Measurements from ENCODE around the gene GNS. TPM values are rescaled to one million over a fixed set of nuclear protein-coding genes. Genes with fewer than 3 reads are reported as not detected.

Gene GNS
- total RNA-seq, 2 donors from 2014 or later = 47.5 to 67.6 TPM

DNA sequence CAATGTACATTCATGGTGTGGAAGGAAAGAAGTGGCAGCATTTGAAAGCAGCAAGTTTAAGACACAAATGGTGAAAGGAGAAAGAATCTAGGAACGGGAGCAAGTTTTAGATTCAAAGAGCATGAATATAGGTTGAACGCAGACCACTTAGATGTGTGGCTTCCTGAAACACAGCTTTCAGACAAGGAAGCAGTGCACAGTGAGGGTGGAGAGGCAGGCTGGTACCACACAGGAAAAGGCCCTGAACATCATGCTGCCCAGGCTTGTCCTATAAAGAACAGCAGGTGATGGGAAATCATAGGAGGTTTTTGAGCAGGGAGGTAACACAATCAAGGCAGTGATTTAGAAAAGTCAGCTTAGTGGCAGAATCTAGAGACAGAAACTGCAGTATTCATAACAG lies 35.6 kb downstream of the GNS start:
- TF ChIP-seq, protein P1, sequence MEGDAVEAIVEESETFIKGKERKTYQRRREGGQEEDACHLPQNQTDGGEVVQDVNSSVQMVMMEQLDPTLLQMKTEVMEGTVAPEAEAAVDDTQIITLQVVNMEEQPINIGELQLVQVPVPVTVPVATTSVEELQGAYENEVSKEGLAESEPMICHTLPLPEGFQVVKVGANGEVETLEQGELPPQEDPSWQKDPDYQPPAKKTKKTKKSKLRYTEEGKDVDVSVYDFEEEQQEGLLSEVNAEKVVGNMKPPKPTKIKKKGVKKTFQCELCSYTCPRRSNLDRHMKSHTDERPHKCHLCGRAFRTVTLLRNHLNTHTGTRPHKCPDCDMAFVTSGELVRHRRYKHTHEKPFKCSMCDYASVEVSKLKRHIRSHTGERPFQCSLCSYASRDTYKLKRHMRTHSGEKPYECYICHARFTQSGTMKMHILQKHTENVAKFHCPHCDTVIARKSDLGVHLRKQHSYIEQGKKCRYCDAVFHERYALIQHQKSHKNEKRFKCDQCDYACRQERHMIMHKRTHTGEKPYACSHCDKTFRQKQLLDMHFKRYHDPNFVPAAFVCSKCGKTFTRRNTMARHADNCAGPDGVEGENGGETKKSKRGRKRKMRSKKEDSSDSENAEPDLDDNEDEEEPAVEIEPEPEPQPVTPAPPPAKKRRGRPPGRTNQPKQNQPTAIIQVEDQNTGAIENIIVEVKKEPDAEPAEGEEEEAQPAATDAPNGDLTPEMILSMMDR (IDR thresholded peaks at IDR 0.05) = no peak
- intact Hi-C loops (cut with DNase I) = no loop called here
- H3K36me3 ChIP-seq = no peaks in the 10 kb centered on the region

DNA sequence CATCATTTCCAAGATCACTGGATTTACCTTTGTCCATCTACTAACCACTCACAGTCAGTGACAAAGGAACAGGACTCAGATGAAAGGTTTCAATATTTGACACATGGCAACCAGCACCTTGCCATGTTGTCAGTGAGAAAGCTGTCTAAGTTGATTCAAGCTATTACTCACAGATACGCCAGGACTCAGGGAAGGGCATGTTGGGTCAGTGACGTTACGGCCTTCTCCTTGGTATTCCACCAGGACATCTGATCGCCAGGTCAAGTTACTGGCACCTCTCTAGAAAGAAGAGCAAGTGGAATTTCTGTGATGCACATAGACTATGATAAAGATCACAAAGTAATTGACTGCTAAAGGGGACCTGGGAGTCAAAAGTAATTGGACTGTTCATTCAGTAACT lies 36.4 kb downstream of the GNS start:
- Histone ChIP-seq H3K4me3 (no peak overlapping the region), H3K9ac (ENCODE audit: low read depth in 2 of 2, low read length in 2 of 2) (no peak overlapping the region), H3K4me1 (no peaks in the 10 kb centered on the region), H3K27ac (no peak overlapping the region), H3K9me3 (no peaks in the 10 kb centered on the region), H3K27me3 (no peaks in the 10 kb centered on the region), H3K36me3 (no peaks in the 10 kb centered on the region)
- TF ChIP-seq, protein P1 (IDR thresholded peaks at IDR 0.05) = no peak
- intact Hi-C loops (cut with DNase I) = no loop called here
- no peak for DNase-seq

More for the DNA sequence above, 35.6 kb downstream of the GNS start:
- Histone ChIP-seq H3K27me3 (no peaks in the 10 kb centered on the region), H3K4me3 (no peak overlapping the region), H3K27ac (no peak overlapping the region), H3K9me3 (no peaks in the 10 kb centered on the region), H3K9ac (ENCODE audit: low read depth in 2 of 2, low read length in 2 of 2) (no peak overlapping the region), H3K4me1 (no peaks in the 10 kb centered on the region)
- DNase-seq = no peak

DNA sequence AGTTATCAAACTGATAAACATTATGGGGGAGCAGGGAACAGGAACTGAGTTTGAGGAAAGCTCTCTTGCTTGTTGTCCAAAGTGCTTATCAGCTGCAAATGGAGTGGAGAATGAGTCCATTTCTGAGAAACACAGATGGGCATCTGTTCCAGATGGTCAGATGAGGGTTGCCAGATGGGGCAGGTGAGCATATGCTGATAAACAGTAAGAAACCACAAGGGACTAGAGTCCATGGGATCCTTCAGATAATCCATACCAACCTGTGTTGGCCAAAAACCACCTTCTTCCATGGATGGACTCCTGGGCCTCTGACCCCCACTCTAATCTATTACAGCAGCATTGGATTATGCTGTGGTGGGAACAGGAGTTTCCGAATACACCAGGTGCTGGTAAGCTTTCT lies 38.3 kb downstream of the GNS start:
- no peak overlapping the region for H3K9ac ChIP-seq (ENCODE audit: low read depth in 2 of 2, low read length in 2 of 2)
- intact Hi-C loops (cut with DNase I) = no loop called here
- H3K9me3 ChIP-seq = no peaks in the 10 kb centered on the region
- H3K27me3 ChIP-seq = no peaks in the 10 kb centered on the region
- no peak overlapping the region for H3K4me3 ChIP-seq
- no peaks in the 10 kb centered on the region for H3K36me3 ChIP-seq
- no peaks in the 10 kb centered on the region for H3K4me1 ChIP-seq
- DNase-seq = no peak
- H3K27ac ChIP-seq = no peak overlapping the region
- TF ChIP-seq, protein P1 (IDR thresholded peaks at IDR 0.05) = no peak

DNA sequence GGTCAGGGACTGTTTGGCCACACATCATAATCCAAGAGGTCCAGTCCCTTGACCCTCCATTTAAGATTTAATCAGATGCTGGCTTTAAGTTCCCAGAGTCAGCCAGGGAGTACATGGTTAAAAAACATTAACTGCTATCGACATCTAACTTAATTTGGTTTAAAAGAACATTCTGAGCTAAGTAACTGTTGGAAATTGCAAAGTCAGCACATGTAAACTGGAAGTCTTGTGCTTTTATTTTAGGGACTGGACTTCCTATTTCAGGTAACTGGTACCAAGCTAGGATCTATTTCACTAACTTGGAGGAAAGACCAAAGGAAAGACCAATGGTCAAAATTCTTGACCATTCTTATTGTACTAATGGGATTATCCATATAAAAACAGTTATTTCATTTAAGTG lies 40.6 kb downstream of the GNS start:
- H3K4me1 ChIP-seq = no peaks in the 10 kb centered on the region
- TF ChIP-seq, protein P1 (IDR thresholded peaks at IDR 0.05) = no peak

DNA sequence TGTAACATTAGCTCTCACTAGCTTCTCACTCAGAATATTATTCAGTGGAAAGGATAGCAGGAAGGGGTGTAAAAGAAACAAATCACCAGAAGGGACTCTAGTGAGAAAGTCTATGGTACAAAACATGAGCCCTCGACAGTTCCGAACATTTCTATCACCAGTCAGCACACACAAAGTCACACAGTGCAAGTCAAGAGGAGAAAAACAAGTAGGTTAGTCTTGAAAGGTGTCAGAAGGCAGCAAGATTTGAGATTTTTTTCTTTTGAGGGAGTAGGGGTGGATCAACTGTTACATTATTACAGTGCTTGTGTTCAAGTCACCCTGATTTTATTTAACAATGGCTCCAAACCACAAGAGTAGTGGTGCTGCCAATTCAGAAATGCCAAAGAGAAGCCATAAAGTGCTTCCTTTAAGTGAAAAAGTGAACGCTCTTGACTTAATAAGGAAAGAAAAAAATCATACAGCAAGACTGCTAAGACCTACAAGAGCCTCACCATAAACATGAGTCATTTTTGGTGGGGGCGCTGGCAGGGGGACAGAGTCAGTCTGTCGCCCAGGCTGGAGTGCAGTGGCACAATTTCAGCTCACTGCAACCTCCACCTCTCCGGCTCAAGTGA lies 42.3 kb downstream of the GNS start:
- TF ChIP-seq, protein P1 (IDR thresholded peaks at IDR 0.05) = no peak
- Histone ChIP-seq H3K4me3 (no peak overlapping the region), H3K36me3 (no peaks in the 10 kb centered on the region), H3K27me3 (no peaks in the 10 kb centered on the region), H3K4me1 (no peaks in the 10 kb centered on the region), H3K27ac (no peak overlapping the region), H3K9me3 (no peaks in the 10 kb centered on the region), H3K9ac (ENCODE audit: low read depth in 2 of 2, low read length in 2 of 2) (no peak overlapping the region)
- intact Hi-C loops (cut with DNase I) = no loop called here
- DNase-seq = no peak

More for the DNA sequence above, 40.6 kb downstream of the GNS start:
- H3K4me3 ChIP-seq = no peak overlapping the region
- H3K27ac ChIP-seq = no peak overlapping the region
- no peaks in the 10 kb centered on the region for H3K36me3 ChIP-seq
- intact Hi-C loops (cut with DNase I) = no loop called here
- no peak for DNase-seq
- no peaks in the 10 kb centered on the region for H3K9me3 ChIP-seq
- no peak overlapping the region for H3K9ac ChIP-seq (ENCODE audit: low read depth in 2 of 2, low read length in 2 of 2)
- no peaks in the 10 kb centered on the region for H3K27me3 ChIP-seq
